ENCODE results near the gene ZNF789. TPM values are rescaled to one million over a fixed set of nuclear protein-coding genes. Genes with fewer than 3 reads are reported as not detected.
"Not testable (repeated sequence)": the region's sequence is repeated elsewhere in the genome, so short reads cannot be mapped to it uniquely, and the experiment has no call there.

The ZNF789 gene
- polyA plus RNA-seq (2013, experiment 1 of 2) = 8.5 TPM
- polyA plus RNA-seq (2013, experiment 2 of 2) = 7.0 TPM

DNA sequence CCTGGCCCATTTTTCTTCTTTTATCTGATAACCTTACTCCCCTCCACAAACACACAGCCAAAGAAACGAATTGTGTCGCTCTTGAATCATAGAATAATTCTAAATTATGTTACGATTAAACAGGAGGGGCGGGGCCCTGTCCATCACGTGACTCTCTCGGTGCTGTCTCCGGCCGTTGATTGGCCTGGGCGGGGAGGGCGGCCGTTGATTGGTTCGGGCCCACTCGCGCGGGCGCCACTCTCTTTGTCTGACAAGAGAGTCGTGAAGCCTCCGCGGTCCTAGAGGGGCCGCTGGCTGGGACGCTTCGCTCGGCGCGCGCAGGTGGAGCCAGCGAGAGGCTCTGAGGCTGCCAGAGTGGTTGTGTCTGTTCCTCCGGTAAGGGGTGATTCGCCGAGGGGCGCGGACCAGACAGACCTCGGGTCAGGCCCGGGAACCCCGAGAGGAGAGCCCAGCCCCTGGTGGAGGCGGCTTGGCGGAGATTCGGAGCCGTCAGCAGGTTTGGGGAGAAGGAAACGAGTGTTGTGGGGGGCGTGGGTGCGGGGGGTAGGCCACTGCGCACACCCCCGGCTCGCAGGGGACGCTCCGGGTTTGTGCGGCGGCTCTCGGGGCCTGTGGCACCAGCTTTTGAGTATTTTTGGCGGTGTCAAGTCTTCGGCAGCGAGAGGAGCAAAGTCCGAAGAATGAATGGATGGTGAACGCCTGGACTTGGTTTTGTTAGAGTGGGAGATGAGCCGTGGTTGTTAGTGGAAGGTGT is at the start of gene ZNF789:
Gene ZNF789 (plus strand): TSS at position 330 of the 754 bp plus-strand sequence. CDS start 3,567 bp downstream, outside the sequence.
- Histone ChIP-seq H3K4me1 (ENCODE audit: control insufficient read depth, insufficient read depth, low read length, poor library complexity, severe bottlenecking) (no peaks in the 10 kb centered on the region), H3K9me3 (ENCODE audit: control insufficient read depth, low read length) (no peaks in the 10 kb centered on the region), H3K36me3 (ENCODE audit: control insufficient read depth, insufficient read depth, low read length) (peaks cover 20% of the 10 kb centered on the region), H3K27ac (ENCODE audit: low read depth, low read length, severe bottlenecking) (peak within 1 kb of the TSS; percentile 82), H3K4me3 (ENCODE audit: extremely low read depth, insufficient read depth, low read length, poor library complexity, severe bottlenecking) (peak within 1 kb of the TSS; percentile 100)
- WGBS, 2 experiments (ENCODE audit: insufficient coverage in 2 of 2) = 0% methylated on average over 30 to 47 of the region's 56 CpGs

- H3K36me3 ChIP-seq (ENCODE audit: control insufficient read depth, insufficient read depth, low read length) = peaks cover 62% of the 10 kb centered on the region
These were observed 47.6 kb upstream of the ZNF789 start for GRCh38 chr7:99424932-99425730.

GRCh38 chr7:99428972-99429566 is 43.6 kb upstream of the ZNF789 start:
- no peak overlapping the region for H3K4me3 ChIP-seq (ENCODE audit: extremely low read depth, insufficient read depth, low read length, poor library complexity, severe bottlenecking)
- H3K4me1 ChIP-seq (ENCODE audit: control insufficient read depth, insufficient read depth, low read length, poor library complexity, severe bottlenecking) = peaks cover 3% of the 10 kb centered on the region
- WGBS, 2 experiments (ENCODE audit: insufficient coverage in 2 of 2) = 94 to 97% methylated on average over 7 to 10 of the region's 10 CpGs
- H3K27ac ChIP-seq (ENCODE audit: low read depth, low read length, severe bottlenecking) = no peak overlapping the region
- H3K9me3 ChIP-seq (ENCODE audit: control insufficient read depth, low read length) = no peaks in the 10 kb centered on the region
- peaks cover 66% of the 10 kb centered on the region for H3K36me3 ChIP-seq (ENCODE audit: control insufficient read depth, insufficient read depth, low read length)

More at GRCh38 chr7:99424932-99425730, 47.6 kb upstream of the ZNF789 start:
- H3K4me3 ChIP-seq (ENCODE audit: extremely low read depth, insufficient read depth, low read length, poor library complexity, severe bottlenecking) = no peak overlapping the region
- no peaks in the 10 kb centered on the region for H3K9me3 ChIP-seq (ENCODE audit: control insufficient read depth, low read length)
- 92 to 95% methylated on average over 19 to 24 of the region's 24 CpGs for WGBS, 2 experiments (ENCODE audit: insufficient coverage in 2 of 2)
- no peaks in the 10 kb centered on the region for H3K4me1 ChIP-seq (ENCODE audit: control insufficient read depth, insufficient read depth, low read length, poor library complexity, severe bottlenecking)
- H3K27ac ChIP-seq (ENCODE audit: low read depth, low read length, severe bottlenecking) = no peak overlapping the region

DNA sequence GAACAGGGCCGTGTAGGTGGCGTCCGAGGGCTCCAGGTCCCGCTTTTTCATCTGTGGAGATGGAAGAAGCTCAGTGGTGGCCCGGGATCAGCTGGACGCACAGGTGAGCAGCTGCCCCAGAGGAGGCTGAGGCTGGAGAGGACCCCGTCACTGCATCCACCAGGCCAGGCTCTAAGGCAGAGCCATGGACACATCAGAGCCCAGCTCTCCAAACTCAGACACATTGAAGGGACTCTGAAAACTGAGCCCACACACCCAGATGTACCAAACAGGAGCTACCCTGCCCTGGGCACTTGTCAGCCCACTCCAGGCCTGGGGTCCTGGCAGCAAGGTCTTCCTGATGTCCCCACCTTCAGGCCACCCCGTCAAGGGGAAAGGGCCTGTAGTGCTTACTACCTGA is 42.9 kb upstream of the ZNF789 start:
- WGBS, 2 experiments (ENCODE audit: insufficient coverage in 2 of 2) = 87 to 97% methylated on average over 5 to 7 of the region's 8 CpGs
- Histone ChIP-seq H3K36me3 (ENCODE audit: control insufficient read depth, insufficient read depth, low read length) (peaks cover 66% of the 10 kb centered on the region), H3K27ac (ENCODE audit: low read depth, low read length, severe bottlenecking) (no peak overlapping the region), H3K9me3 (ENCODE audit: control insufficient read depth, low read length) (no peaks in the 10 kb centered on the region), H3K4me3 (ENCODE audit: extremely low read depth, insufficient read depth, low read length, poor library complexity, severe bottlenecking) (no peak overlapping the region), H3K4me1 (ENCODE audit: control insufficient read depth, insufficient read depth, low read length, poor library complexity, severe bottlenecking) (peaks cover 3% of the 10 kb centered on the region)

DNA sequence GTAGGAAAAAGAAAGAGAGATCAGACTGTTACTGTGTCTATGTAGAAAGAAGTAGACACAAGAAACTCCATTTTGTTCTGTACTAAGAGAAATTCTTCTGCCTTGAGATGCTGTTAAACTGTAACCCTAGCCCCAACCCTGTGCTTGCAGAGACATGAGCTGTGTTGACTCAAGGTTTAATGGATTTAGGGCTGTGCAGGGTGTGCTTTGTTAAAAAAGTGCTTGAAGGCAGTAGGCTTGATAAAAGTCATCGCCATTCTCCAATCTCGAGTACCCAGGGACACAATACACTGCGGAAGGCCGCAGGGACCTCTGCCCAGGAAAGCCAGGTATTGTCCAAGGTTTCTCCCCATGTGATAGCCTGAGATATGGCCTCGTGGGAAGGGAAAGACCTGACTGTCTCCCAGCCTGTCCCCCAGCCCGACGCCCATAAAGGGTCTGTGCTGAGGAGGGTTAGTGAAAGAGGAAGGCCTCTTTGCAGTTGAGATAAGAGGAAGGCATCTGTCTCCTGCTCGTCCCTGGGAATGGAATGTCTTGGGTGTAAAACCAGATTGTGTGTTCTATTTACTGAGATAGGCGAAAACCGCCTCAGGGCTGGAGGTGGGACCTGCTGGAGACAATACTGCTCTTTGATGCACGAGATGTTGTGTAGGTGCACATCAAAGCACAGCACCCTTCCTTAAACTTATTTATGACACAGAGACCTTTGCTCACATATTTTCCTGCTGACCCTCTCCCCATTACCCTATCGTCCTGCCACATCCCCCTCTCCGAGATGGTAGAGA is 40.7 kb upstream of the ZNF789 start:
- WGBS, 2 experiments (ENCODE audit: insufficient coverage in 2 of 2) = 89 to 93% methylated on average over 10 to 11 of the region's 13 CpGs
- Histone ChIP-seq H3K27ac (ENCODE audit: low read depth, low read length, severe bottlenecking) (peak overlapping the region; percentile 62), H3K36me3 (ENCODE audit: control insufficient read depth, insufficient read depth, low read length) (peaks cover 73% of the 10 kb centered on the region)
- not testable (repeated sequence) for H3K4me1 ChIP-seq (ENCODE audit: control insufficient read depth, insufficient read depth, low read length, poor library complexity, severe bottlenecking); H3K4me3 ChIP-seq (ENCODE audit: extremely low read depth, insufficient read depth, low read length, poor library complexity, severe bottlenecking); H3K9me3 ChIP-seq (ENCODE audit: control insufficient read depth, low read length)

- Histone ChIP-seq H3K4me3 (ENCODE audit: extremely low read depth, insufficient read depth, low read length, poor library complexity, severe bottlenecking) (no peak overlapping the region), H3K36me3 (ENCODE audit: control insufficient read depth, insufficient read depth, low read length) (peaks cover 70% of the 10 kb centered on the region), H3K9me3 (ENCODE audit: control insufficient read depth, low read length) (no peaks in the 10 kb centered on the region), H3K4me1 (ENCODE audit: control insufficient read depth, insufficient read depth, low read length, poor library complexity, severe bottlenecking) (peaks cover 9% of the 10 kb centered on the region), H3K27ac (ENCODE audit: low read depth, low read length, severe bottlenecking) (no peak overlapping the region)
- 98 to 100% methylated on average over 3 to 9 of the region's 9 CpGs for WGBS, 2 experiments (ENCODE audit: insufficient coverage in 2 of 2)
These were observed 39.5 kb upstream of the ZNF789 start for GRCh38 chr7:99433158-99433557.

- 6 to 12% methylated on average over 14 to 16 of the region's 20 CpGs for WGBS, 2 experiments (ENCODE audit: insufficient coverage in 2 of 2)
- Histone ChIP-seq H3K4me1 (ENCODE audit: control insufficient read depth, insufficient read depth, low read length, poor library complexity, severe bottlenecking) (peaks cover 9% of the 10 kb centered on the region), H3K27ac (ENCODE audit: low read depth, low read length, severe bottlenecking) (peak overlapping the region; percentile 89), H3K9me3 (ENCODE audit: control insufficient read depth, low read length) (no peaks in the 10 kb centered on the region), H3K4me3 (ENCODE audit: extremely low read depth, insufficient read depth, low read length, poor library complexity, severe bottlenecking) (peak overlapping the region; percentile 95), H3K36me3 (ENCODE audit: control insufficient read depth, insufficient read depth, low read length) (peaks cover 55% of the 10 kb centered on the region)
These were observed 34.6 kb upstream of the ZNF789 start for GRCh38 chr7:99437946-99438572.

- Histone ChIP-seq H3K9me3 (ENCODE audit: control insufficient read depth, low read length) (no peaks in the 10 kb centered on the region), H3K4me3 (ENCODE audit: extremely low read depth, insufficient read depth, low read length, poor library complexity, severe bottlenecking) (peak within 1 kb of the TSS; percentile 95), H3K36me3 (ENCODE audit: control insufficient read depth, insufficient read depth, low read length) (peaks cover 55% of the 10 kb centered on the region), H3K4me1 (ENCODE audit: control insufficient read depth, insufficient read depth, low read length, poor library complexity, severe bottlenecking) (peaks cover 9% of the 10 kb centered on the region), H3K27ac (ENCODE audit: low read depth, low read length, severe bottlenecking) (peak within 1 kb of the TSS; percentile 89)
- whole genome bisulfite sequencing, 2 experiments (ENCODE audit: insufficient coverage in 2 of 2) = 0 to 1% methylated on average over 58 to 72 of the region's 89 CpGs
These were observed 33.9 kb upstream of the ZNF789 start, which contains the start of the genes CPSF4 and PTCD1 for GRCh38 chr7:99438573-99439480. CPSF4 (plus strand) TSS chr7:99438943; CDS start chr7:99439083, 140 bp downstream. PTCD1 (minus strand) TSS chr7:99438798; CDS start chr7:99435242, 3,556 bp downstream.

- H3K9me3 ChIP-seq (ENCODE audit: control insufficient read depth, low read length) = no peaks in the 10 kb centered on the region
- no peak overlapping the region for H3K27ac ChIP-seq (ENCODE audit: low read depth, low read length, severe bottlenecking)
- peaks cover 56% of the 10 kb centered on the region for H3K36me3 ChIP-seq (ENCODE audit: control insufficient read depth, insufficient read depth, low read length)
- H3K4me1 ChIP-seq (ENCODE audit: control insufficient read depth, insufficient read depth, low read length, poor library complexity, severe bottlenecking) = peaks cover 9% of the 10 kb centered on the region
- WGBS, 2 experiments (ENCODE audit: insufficient coverage in 2 of 2) = 74 to 77% methylated on average over 3 to 7 of the region's 9 CpGs
- H3K4me3 ChIP-seq (ENCODE audit: extremely low read depth, insufficient read depth, low read length, poor library complexity, severe bottlenecking) = peak overlapping the region; percentile 95
These were observed 32.5 kb upstream of the ZNF789 start for GRCh38 chr7:99440195-99440594.

Data from mesodermal cell (in vitro differentiated cells).